A549 (cell line): ENCODE results near the gene CDH22.

Experiments used
- CTCF ChIP-seq: fragments of >200 bp; sonication (Bioruptor Twin); formaldehyde crosslinking; IDR thresholded peaks from 3 replicates; pipeline ENCODE4 v1.5.1; 2016
- REST ChIP-seq: fragments of 200-600 bp; sonication (generic); IDR thresholded peaks from 2 replicates; pipeline ENCODE4 v1.6.1; 2016; ENCODE audit warnings: antibody characterized with exemption, mild to moderate bottlenecking, moderate library complexity
- SMC3 ChIP-seq: fragments of >200 bp; sonication (Bioruptor Twin); formaldehyde crosslinking; IDR thresholded peaks from 3 replicates; pipeline ENCODE4 v1.6.1; 2018; ENCODE audit warnings: inconsistent platforms

GRCh38 chr20:46286382-46286781 lies 21.9 kb downstream of the CDH22 start:
- no peak for TF ChIP-seq CTCF
- TF ChIP-seq REST: no peak
- no peak for TF ChIP-seq SMC3
